WTC11 (cell line): Measurements from ENCODE around the gene FFAR2. TPM values are rescaled to one million over a fixed set of nuclear protein-coding genes. Genes with fewer than 3 reads are reported as not detected.

Source experiments
- ATAC-seq: fragments of 200-7000 bp; cut with Tn5 transposase; 2 replicates; pipeline ENCODE4 v1.10.0; 2021; ENCODE audit warnings: mild to moderate bottlenecking, moderate library complexity
- CTCF ChIA-PET: fragments of 300-600 bp; sonication (Branson Sonifier 250); formaldehyde crosslinking; loops from one replicate; lab custom pipeline; 2021; ENCODE audit warnings: antibody characterized with exemption; lab: Charles Lee
- POLR2A ChIA-PET: fragments of 350-600 bp; sonication (Branson Sonifier 250); formaldehyde crosslinking; loops from one replicate; lab custom pipeline; 2021; ENCODE audit warnings: antibody characterized with exemption; lab: Charles Lee
- DNase-seq: peaks from one replicate; pipeline ENCODE4 v3.0.0; 2021; ENCODE audit warnings: low spot score
- H3K27ac Mint-ChIP-seq: 2 replicates; pipeline ENCODE4 v1.8.0; 2021; ENCODE audit warnings: mixed read lengths
- H3K27me3 Mint-ChIP-seq: 2 replicates; pipeline ENCODE4 v1.8.0; 2021; ENCODE audit warnings: low read depth, mild to moderate bottlenecking, moderate library complexity, mixed read lengths
- H3K36me3 Mint-ChIP-seq: 2 replicates; pipeline ENCODE4 v1.8.0; 2021; ENCODE audit warnings: mixed read lengths
- H3K4me1 Mint-ChIP-seq: 2 replicates; pipeline ENCODE4 v1.8.0; 2022; ENCODE audit warnings: mixed read lengths
- H3K4me3 Mint-ChIP-seq: 2 replicates; pipeline ENCODE4 v1.8.0; 2021; ENCODE audit warnings: mild to moderate bottlenecking, moderate library complexity, mixed read lengths
- H3K9me3 Mint-ChIP-seq: 2 replicates; pipeline ENCODE4 v1.8.0; 2021; ENCODE audit warnings: mixed read lengths
- CREM ChIP-seq: sonication (generic); formaldehyde crosslinking; IDR thresholded peaks from 2 replicates; pipeline ENCODE4 v1.8.1; 2022; ENCODE audit warnings: mild to moderate bottlenecking, missing genetic modification reagents, moderate library complexity
- EMX1 ChIP-seq: fragments of 250-450 bp; sonication (Bioruptor Pico); IDR thresholded peaks from 2 replicates; pipeline ENCODE4 v1.8.0; 2021; ENCODE audit warnings: mild to moderate bottlenecking
- HMGA2 ChIP-seq: fragments of 250-450 bp; sonication (Bioruptor Pico); IDR thresholded peaks from 2 replicates; pipeline ENCODE4 v1.4.0; 2021; ENCODE audit warnings: mild to moderate bottlenecking, moderate library complexity
- NR1H2 ChIP-seq: sonication (generic); formaldehyde crosslinking; IDR thresholded peaks from 2 replicates; pipeline ENCODE4 v1.9.0; 2021; ENCODE audit warnings: mild to moderate bottlenecking, moderate library complexity, missing genetic modification reagents
- NR2C2 ChIP-seq: sonication (generic); formaldehyde crosslinking; IDR thresholded peaks from 2 replicates; pipeline ENCODE4 v1.8.0; 2022; ENCODE audit warnings: mild to moderate bottlenecking, missing genetic modification reagents
- PRRX2 ChIP-seq: fragments of 250-450 bp; sonication (Bioruptor Pico); IDR thresholded peaks from 2 replicates; pipeline ENCODE4 v1.8.0; 2021; ENCODE audit warnings: mild to moderate bottlenecking
- SMAD4 ChIP-seq: sonication (generic); formaldehyde crosslinking; IDR thresholded peaks from 2 replicates; pipeline ENCODE4 v1.8.0; 2022; ENCODE audit warnings: mild to moderate bottlenecking, missing genetic modification reagents
- ZNF423 ChIP-seq: fragments of 250-450 bp; sonication (Bioruptor Pico); IDR thresholded peaks from 2 replicates; pipeline ENCODE4 v2.1.2; 2022; ENCODE audit warnings: mild to moderate bottlenecking, moderate library complexity
- total RNA-seq: library from RNA; stranded (reverse); gene quantifications from 3 replicates; pipeline ENCODE4 v1.2.3, GENCODE V29; 2021
- TF ChIP-seq, protein P1 (sequence below): sonication (generic); formaldehyde crosslinking; IDR thresholded peaks from 2 replicates; pipeline ENCODE4 v1.8.0; 2022; ENCODE audit warnings: mild to moderate bottlenecking, missing genetic modification reagents
- TF ChIP-seq, protein P2 (sequence below): sonication (generic); formaldehyde crosslinking; IDR thresholded peaks from 2 replicates; pipeline ENCODE4 v1.8.1; 2022; ENCODE audit warnings: low read depth, missing genetic modification reagents, borderline replicate concordance
- TF ChIP-seq, protein P3 (sequence below): sonication (generic); formaldehyde crosslinking; IDR thresholded peaks from 2 replicates; pipeline ENCODE4 v1.8.0; 2022; ENCODE audit warnings: mild to moderate bottlenecking, missing genetic modification reagents
- TF ChIP-seq, protein P4 (sequence below): sonication (generic); formaldehyde crosslinking; IDR thresholded peaks from 2 replicates; pipeline ENCODE4 v1.8.1; 2023; ENCODE audit warnings: mild to moderate bottlenecking, missing genetic modification reagents, moderate library complexity
- TF ChIP-seq, protein P5 (sequence below): fragments of 250-450 bp; sonication (Bioruptor Pico); IDR thresholded peaks from 2 replicates; pipeline ENCODE4 v2.1.2; 2022; ENCODE audit warnings: mild to moderate bottlenecking, moderate library complexity
- TF ChIP-seq, protein P6 (sequence below): sonication (generic); formaldehyde crosslinking; IDR thresholded peaks from 2 replicates; pipeline ENCODE4 v1.8.1; 2023; ENCODE audit warnings: mild to moderate bottlenecking, missing genetic modification reagents

Gene FFAR2
- total RNA-seq, 1 experiment from 2014 or later = not detected

DNA sequence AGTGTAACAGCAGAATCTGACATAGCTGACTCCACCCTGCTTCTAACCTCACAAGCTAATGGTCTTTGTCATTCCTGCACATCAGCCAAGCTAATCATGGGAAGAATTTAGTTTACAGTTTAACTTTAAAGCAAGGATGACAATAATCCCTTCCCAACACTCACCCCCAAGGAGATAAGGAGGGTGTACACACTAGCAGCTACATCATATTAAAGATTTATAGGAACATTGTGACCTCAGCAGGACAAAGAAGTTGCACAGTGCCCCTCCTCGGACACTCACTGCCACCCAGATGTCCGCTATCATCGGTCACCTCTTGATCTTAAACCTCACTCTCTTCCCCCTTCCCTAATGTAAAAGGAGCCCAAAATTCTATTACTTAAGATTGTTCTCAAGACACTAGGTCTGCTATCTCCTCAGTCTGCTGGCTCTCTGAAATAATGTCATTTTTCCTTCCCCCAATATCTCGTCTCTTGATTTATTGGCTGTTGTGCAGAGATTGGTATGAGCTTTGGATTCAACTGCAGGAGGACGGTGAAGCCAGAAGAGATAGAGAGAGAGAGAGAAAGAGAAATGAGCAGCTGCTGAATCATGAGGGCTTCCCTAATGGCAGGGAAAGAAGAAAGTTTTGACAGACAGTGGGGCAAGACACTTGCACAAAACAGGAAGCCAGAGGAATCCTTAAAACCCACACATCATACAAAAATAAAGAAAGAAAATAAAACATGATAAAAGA, 17.5 kb upstream of the FFAR2 start:
- POLR2A ChIA-PET = no interaction called here
- Mint-ChIP-seq H3K4me1 (no peaks in the 10 kb centered on the region), H3K9me3 (peaks cover 10% of the 10 kb centered on the region), H3K36me3 (no peaks in the 10 kb centered on the region), H3K27ac (no peak overlapping the region), H3K4me3 (no peak overlapping the region), H3K27me3 (peaks cover 10% of the 10 kb centered on the region)
- no peak for DNase-seq
- TF ChIP-seq CREM = no peak
- TF ChIP-seq SMAD4 = no peak
- TF ChIP-seq, protein P1, sequence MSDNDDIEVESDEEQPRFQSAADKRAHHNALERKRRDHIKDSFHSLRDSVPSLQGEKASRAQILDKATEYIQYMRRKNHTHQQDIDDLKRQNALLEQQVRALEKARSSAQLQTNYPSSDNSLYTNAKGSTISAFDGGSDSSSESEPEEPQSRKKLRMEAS = no peak
- TF ChIP-seq ZNF423 (CRISPR knock-in tag) = no peak
- no peak for TF ChIP-seq NR1H2
- ATAC-seq = no peak
- CTCF ChIA-PET = no interaction called here

DNA sequence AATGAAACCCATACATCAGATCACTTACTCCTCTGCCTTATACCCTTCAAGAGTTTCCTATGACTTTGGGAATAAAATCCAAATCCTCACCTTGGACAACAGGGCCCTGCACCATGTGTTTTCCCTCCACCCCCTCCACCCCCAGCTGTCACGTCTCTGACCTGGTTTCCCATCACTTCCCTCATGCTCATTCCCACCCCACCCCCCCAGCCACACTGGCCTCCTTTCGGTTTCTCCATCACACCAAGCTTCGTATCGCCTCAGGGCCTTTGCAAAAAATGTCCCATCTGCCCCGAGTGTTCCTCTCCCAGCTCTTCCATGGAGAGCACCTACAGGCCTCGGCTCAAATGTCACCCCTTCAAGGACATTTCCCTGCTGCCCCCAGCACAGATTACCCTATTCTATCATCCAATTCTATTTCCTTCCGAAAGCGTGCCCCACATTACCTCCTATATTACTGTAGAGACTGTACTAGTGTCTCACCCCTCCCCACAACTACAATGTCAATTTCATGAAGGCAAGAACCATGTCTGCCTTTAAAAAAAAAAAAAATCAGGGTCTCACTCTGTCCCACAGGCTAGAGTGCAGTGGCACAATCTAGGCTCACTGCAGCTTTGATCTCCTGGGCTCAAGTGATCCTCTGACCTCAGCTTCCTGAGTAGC, 16.8 kb upstream of the FFAR2 start:
- no peak for ATAC-seq
- no peak overlapping the region for H3K4me3 Mint-ChIP-seq
- TF ChIP-seq NR2C2 (CRISPR knock-in tag) = no peak
- TF ChIP-seq, protein P2, sequence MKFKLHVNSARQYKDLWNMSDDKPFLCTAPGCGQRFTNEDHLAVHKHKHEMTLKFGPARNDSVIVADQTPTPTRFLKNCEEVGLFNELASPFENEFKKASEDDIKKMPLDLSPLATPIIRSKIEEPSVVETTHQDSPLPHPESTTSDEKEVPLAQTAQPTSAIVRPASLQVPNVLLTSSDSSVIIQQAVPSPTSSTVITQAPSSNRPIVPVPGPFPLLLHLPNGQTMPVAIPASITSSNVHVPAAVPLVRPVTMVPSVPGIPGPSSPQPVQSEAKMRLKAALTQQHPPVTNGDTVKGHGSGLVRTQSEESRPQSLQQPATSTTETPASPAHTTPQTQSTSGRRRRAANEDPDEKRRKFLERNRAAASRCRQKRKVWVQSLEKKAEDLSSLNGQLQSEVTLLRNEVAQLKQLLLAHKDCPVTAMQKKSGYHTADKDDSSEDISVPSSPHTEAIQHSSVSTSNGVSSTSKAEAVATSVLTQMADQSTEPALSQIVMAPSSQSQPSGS (CRISPR knock-in tag) = no peak
- no peak for TF ChIP-seq HMGA2 (CRISPR knock-in tag)
- TF ChIP-seq, protein P3, sequence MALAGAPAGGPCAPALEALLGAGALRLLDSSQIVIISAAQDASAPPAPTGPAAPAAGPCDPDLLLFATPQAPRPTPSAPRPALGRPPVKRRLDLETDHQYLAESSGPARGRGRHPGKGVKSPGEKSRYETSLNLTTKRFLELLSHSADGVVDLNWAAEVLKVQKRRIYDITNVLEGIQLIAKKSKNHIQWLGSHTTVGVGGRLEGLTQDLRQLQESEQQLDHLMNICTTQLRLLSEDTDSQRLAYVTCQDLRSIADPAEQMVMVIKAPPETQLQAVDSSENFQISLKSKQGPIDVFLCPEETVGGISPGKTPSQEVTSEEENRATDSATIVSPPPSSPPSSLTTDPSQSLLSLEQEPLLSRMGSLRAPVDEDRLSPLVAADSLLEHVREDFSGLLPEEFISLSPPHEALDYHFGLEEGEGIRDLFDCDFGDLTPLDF (CRISPR knock-in tag) = no peak
- no peak for TF ChIP-seq PRRX2 (CRISPR knock-in tag)
- TF ChIP-seq, protein P4, sequence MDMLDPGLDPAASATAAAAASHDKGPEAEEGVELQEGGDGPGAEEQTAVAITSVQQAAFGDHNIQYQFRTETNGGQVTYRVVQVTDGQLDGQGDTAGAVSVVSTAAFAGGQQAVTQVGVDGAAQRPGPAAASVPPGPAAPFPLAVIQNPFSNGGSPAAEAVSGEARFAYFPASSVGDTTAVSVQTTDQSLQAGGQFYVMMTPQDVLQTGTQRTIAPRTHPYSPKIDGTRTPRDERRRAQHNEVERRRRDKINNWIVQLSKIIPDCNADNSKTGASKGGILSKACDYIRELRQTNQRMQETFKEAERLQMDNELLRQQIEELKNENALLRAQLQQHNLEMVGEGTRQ (CRISPR knock-in tag) = no peak
- TF ChIP-seq, protein P5, sequence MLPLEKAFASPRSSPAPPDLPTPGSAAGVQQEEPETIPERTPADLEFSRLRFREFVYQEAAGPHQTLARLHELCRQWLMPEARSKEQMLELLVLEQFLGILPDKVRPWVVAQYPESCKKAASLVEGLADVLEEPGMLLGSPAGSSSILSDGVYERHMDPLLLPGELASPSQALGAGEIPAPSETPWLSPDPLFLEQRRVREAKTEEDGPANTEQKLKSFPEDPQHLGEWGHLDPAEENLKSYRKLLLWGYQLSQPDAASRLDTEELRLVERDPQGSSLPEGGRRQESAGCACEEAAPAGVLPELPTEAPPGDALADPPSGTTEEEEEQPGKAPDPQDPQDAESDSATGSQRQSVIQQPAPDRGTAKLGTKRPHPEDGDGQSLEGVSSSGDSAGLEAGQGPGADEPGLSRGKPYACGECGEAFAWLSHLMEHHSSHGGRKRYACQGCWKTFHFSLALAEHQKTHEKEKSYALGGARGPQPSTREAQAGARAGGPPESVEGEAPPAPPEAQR (CRISPR knock-in tag) = no peak
- TF ChIP-seq, all 79 proteins: peak for 0
- Mint-ChIP-seq H3K36me3 (no peaks in the 10 kb centered on the region), H3K4me1 (no peaks in the 10 kb centered on the region), H3K9me3 (peaks cover 10% of the 10 kb centered on the region), H3K27ac (no peak overlapping the region), H3K27me3 (peaks cover 10% of the 10 kb centered on the region)
- no peak for DNase-seq
- ChIA-PET CTCF (no interaction called here), POLR2A (interaction anchor here (0.5 kb wide), 1 partner anchor 1620 kb away, joined by 4 read pairs; no protein-coding TSS in a partner anchor)

DNA sequence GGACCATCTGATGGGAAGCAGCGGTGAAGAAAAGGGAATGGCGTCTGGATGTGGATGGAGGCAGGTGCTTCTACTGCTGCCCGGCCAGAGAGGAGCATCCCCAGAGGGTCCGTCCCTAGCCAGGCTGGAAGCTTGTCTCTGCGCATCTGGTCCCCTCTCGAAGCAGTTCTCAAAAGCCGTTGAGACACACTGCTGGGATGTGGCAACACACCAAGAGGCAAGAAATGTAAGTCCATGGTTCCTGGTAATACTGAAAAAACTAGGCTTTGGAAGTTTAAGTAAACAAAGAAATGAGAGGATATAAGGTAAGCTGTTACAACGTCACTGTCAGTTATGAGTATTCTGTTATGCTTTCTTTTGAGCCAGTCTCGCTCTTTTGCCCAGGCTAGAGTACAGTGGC, 15.1 kb upstream of the FFAR2 start:
- DNase-seq (no peak), ATAC-seq (no peak)
- H3K9me3 Mint-ChIP-seq = peaks cover 10% of the 10 kb centered on the region
- no peaks in the 10 kb centered on the region for H3K36me3 Mint-ChIP-seq
- no peak overlapping the region for H3K4me3 Mint-ChIP-seq
- no peaks in the 10 kb centered on the region for H3K4me1 Mint-ChIP-seq
- peaks cover 10% of the 10 kb centered on the region for H3K27me3 Mint-ChIP-seq
- ChIA-PET CTCF (no interaction called here), POLR2A (no interaction called here)
- TF ChIP-seq, protein P6, sequence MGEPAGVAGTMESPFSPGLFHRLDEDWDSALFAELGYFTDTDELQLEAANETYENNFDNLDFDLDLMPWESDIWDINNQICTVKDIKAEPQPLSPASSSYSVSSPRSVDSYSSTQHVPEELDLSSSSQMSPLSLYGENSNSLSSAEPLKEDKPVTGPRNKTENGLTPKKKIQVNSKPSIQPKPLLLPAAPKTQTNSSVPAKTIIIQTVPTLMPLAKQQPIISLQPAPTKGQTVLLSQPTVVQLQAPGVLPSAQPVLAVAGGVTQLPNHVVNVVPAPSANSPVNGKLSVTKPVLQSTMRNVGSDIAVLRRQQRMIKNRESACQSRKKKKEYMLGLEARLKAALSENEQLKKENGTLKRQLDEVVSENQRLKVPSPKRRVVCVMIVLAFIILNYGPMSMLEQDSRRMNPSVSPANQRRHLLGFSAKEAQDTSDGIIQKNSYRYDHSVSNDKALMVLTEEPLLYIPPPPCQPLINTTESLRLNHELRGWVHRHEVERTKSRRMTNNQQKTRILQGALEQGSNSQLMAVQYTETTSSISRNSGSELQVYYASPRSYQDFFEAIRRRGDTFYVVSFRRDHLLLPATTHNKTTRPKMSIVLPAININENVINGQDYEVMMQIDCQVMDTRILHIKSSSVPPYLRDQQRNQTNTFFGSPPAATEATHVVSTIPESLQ (CRISPR knock-in tag) = no peak
- TF ChIP-seq EMX1 (CRISPR knock-in tag) = no peak
- H3K27ac Mint-ChIP-seq = no peak overlapping the region
